HG03066 (cell line): Measurements from ENCODE around the gene RAP1B.
"Not testable (repeated sequence)": the region's sequence is repeated elsewhere in the genome, so short reads cannot be mapped to it uniquely, and the experiment has no call there.

Experiments used
- ATAC-seq: cut with Tn5 transposase; IDR thresholded peaks from one replicate; pipeline ENCODE4 v1.9.1; 2021; ENCODE audit warnings: low read depth; ENCODE audit not compliant: unreplicated experiment

The RAP1B gene

GRCh38 chr12:68631227-68631626, 20.5 kb downstream of the RAP1B start:
- ATAC-seq = no peak

GRCh38 chr12:68632486-68632885, 21.8 kb downstream of the RAP1B start:
- no peak for ATAC-seq

- peak; percentile 40 for ATAC-seq
Measured at GRCh38 chr12:68633614-68634558, 23.2 kb downstream of the RAP1B start.

- ATAC-seq = no peak
Measured at GRCh38 chr12:68636268-68636667, 25.6 kb downstream of the RAP1B start.

- ATAC-seq = not testable (repeated sequence)
Measured at GRCh38 chr12:68637439-68637838, 26.7 kb downstream of the RAP1B start.

GRCh38 chr12:68638171-68638570, 27.5 kb downstream of the RAP1B start:
- ATAC-seq = no peak

GRCh38 chr12:68638721-68639395, 28.2 kb downstream of the RAP1B start:
- ATAC-seq = no peak

- no peak for ATAC-seq
Measured at GRCh38 chr12:68639396-68639767, 28.7 kb downstream of the RAP1B start.

- peak; percentile 87 for ATAC-seq
Measured at GRCh38 chr12:68641138-68641537, 30.4 kb downstream of the RAP1B start.

GRCh38 chr12:68646484-68646883, 35.8 kb downstream of the RAP1B start:
- ATAC-seq = no peak

GRCh38 chr12:68647507-68647906, 36.8 kb downstream of the RAP1B start:
- no peak for ATAC-seq

GRCh38 chr12:68648179-68648578, 37.5 kb downstream of the RAP1B start:
- ATAC-seq = no peak

GRCh38 chr12:68665016-68665569, 54.4 kb downstream of the RAP1B start:
- ATAC-seq = no peak

GRCh38 chr12:68667291-68667690, 56.6 kb downstream of the RAP1B start:
- ATAC-seq = no peak

- ATAC-seq = no peak
Measured at GRCh38 chr12:68667896-68668295, 57.2 kb downstream of the RAP1B start.

- ATAC-seq = no peak
Measured at GRCh38 chr12:68671179-68671578, 60.5 kb downstream of the RAP1B start.

GRCh38 chr12:68673788-68674187, 63.1 kb downstream of the RAP1B start:
- ATAC-seq = no peak

- ATAC-seq = no peak
Measured at GRCh38 chr12:68674376-68674775, 63.7 kb downstream of the RAP1B start.

- ATAC-seq = no peak
Measured at GRCh38 chr12:68675101-68675842, 64.6 kb downstream of the RAP1B start.

GRCh38 chr12:68676854-68677253, 66.2 kb downstream of the RAP1B start:
- ATAC-seq = not testable (repeated sequence)

GRCh38 chr12:68686262-68686594, 75.5 kb downstream of the RAP1B start:
- no peak for ATAC-seq
